ENCODE results near the gene TRIM49. TPM values are rescaled to one million over a fixed set of nuclear protein-coding genes. Genes with fewer than 3 reads are reported as not detected.

The TRIM49 gene, protein sequence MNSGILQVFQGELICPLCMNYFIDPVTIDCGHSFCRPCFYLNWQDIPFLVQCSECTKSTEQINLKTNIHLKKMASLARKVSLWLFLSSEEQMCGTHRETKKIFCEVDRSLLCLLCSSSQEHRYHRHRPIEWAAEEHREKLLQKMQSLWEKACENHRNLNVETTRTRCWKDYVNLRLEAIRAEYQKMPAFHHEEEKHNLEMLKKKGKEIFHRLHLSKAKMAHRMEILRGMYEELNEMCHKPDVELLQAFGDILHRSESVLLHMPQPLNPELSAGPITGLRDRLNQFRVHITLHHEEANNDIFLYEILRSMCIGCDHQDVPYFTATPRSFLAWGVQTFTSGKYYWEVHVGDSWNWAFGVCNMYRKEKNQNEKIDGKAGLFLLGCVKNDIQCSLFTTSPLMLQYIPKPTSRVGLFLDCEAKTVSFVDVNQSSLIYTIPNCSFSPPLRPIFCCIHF
- 0.05 to 0.20 TPM (median 0.17 TPM) in 5 replicates for total RNA-seq (2022; extraction: Qiagen RNA extraction)

GRCh38 chr11:89808475-89808874 is at the start of gene TRIM49:
Gene TRIM49, minus strand, starts transcription at chr11:89808575. Its CDS starts 4,106 bp downstream, at chr11:89804469.

Other genes starting within 250 kb of the TRIM49 start
- not detected in 5 replicates for gene TRIM77, start 98.3 kb downstream of the TRIM49 start, total RNA-seq (2022; extraction: Qiagen RNA extraction)
- gene TRIM64B, start 69.9 kb upstream of the TRIM49 start, total RNA-seq (2022; extraction: Qiagen RNA extraction): not detected in 5 replicates
- gene TRIM49D1, start 113.7 kb upstream of the TRIM49 start, total RNA-seq (2022; extraction: Qiagen RNA extraction): 0.11 to 0.69 TPM (median 0.28 TPM) in 5 replicates
- 0.16 to 0.72 TPM (median 0.34 TPM) in 5 replicates for gene TRIM49D2, start 115.5 kb upstream of the TRIM49 start, total RNA-seq (2022; extraction: Qiagen RNA extraction)
- not detected in 5 replicates for gene TRIM64, start 157.5 kb upstream of the TRIM49 start, total RNA-seq (2022; extraction: Qiagen RNA extraction)
- 0.05 to 0.07 TPM in 2 of 5 replicates, not detected in the others for gene TRIM49C, start 222.5 kb upstream of the TRIM49 start, total RNA-seq (2022; extraction: Qiagen RNA extraction)

All from A549 treated with dexamethasone at 1 μM for 4 hours (cell line).